Measurements from ENCODE around the gene NAA50. TPM values are rescaled to one million over a fixed set of nuclear protein-coding genes. Genes with fewer than 3 reads are reported as not detected.

NAA50 gene
- polyA plus RNA-seq, 3 donors = 32.2 to 105 (median 80.0) TPM

DNA sequence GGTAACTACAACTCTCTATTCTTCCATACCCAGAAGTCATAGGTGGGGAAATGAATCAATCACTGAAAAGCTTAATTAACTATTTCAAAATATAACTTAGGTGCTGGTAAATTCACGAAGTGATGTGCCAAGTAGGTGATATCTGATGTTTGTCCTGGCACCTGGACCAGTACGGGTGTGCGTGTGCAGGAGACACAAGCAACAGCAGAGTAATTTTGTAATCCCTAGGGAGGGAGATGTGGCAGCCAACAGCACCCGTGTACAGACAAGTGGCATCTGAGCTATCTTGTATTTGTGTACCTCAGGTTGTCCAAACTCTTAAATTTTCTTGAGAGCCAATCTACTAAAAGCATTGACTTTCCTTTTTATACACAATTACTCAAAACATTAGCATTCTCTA, 72.5 kb downstream of the NAA50 start:
- Mint-ChIP-seq H3K27ac (no peak overlapping the region), H3K4me1 (peaks cover 23% of the 10 kb centered on the region), H3K27me3 (ENCODE audit: low read depth in 3 of 3) (no peaks in the 10 kb centered on the region), H3K9me3 (peaks cover 9 to 13% (median 11%) of the 10 kb centered on the region in 7 donors), H3K4me3 (no peak overlapping the region), H3K36me3 (peaks cover 56 to 70% of the 10 kb centered on the region in 2 donors)
- H3K4me3 ChIP-seq (replicated peaks in 1 of 3; ENCODE audit: low read depth in 2 of 3, low read length in 3 of 3) = no peak overlapping the region
- H4K20me1 ChIP-seq (ENCODE audit: insufficient read depth, low read length) = no peaks in the 10 kb centered on the region
- H3K9me3 ChIP-seq (replicated peaks in 1 of 2; ENCODE audit: control insufficient read depth in 1 of 2, insufficient read depth in 1 of 2, low read length in 2 of 2) = peaks cover 0 to 5% of the 10 kb centered on the region in 2 donors
- DNase-seq = no peak
- TF ChIP-seq CTCF (IDR thresholded peaks at IDR 0.05) = no peak
- H3K4me2 ChIP-seq (replicated peaks; ENCODE audit: extremely low read depth, low read length, poor library complexity, severe bottlenecking) = no peak overlapping the region
- H2AFZ ChIP-seq (ENCODE audit: insufficient read depth, low read depth, low read length, poor library complexity, severe bottlenecking) = no peak overlapping the region
- no peaks in the 10 kb centered on the region for H3K79me2 ChIP-seq (ENCODE audit: insufficient read depth, low read length)
- no peak overlapping the region for H3K27ac ChIP-seq (ENCODE audit: low read depth in 1 of 2, low read length in 2 of 2)
- WGBS (ENCODE audit: insufficient coverage) = no CpG with 5 or more reads among the region's 4 CpGs
- intact Hi-C loops (cut with micrococcal nuclease) = no loop called here
- peaks cover 30 to 60% of the 10 kb centered on the region in 2 donors for H3K36me3 ChIP-seq (replicated peaks in 1 of 2; ENCODE audit: control insufficient read depth in 1 of 2, insufficient read depth in 2 of 2, low read length in 2 of 2)
- no peak overlapping the region for H3K9ac ChIP-seq (ENCODE audit: insufficient read depth, low read length, poor library complexity, severe bottlenecking)
- no peaks in the 10 kb centered on the region for H3K27me3 ChIP-seq (ENCODE audit: control insufficient read depth in 2 of 2, insufficient read depth in 2 of 2, low read length in 2 of 2)
- H3K4me1 ChIP-seq (ENCODE audit: control insufficient read depth in 1 of 2, insufficient read depth in 2 of 2, low read length in 2 of 2) = peaks cover 0 to 6% of the 10 kb centered on the region in 2 donors

GRCh38 chr3:113668015-113668414, 78.0 kb downstream of the NAA50 start:
- Mint-ChIP-seq H3K4me1 (peaks cover 20% of the 10 kb centered on the region), H3K27ac (peak overlapping the region in 1 of 7 donors; percentile 85), H3K4me3 (no peak overlapping the region), H3K27me3 (ENCODE audit: low read depth in 3 of 3) (peaks cover 0 to 1% (median 0%) of the 10 kb centered on the region in 3 donors), H3K36me3 (peaks cover 55 to 68% of the 10 kb centered on the region in 2 donors), H3K9me3 (no peaks in the 10 kb centered on the region)
- no peak overlapping the region for H3K27ac ChIP-seq (ENCODE audit: low read depth in 1 of 2, low read length in 2 of 2)
- no peaks in the 10 kb centered on the region for H3K9me3 ChIP-seq (replicated peaks in 1 of 2; ENCODE audit: control insufficient read depth in 1 of 2, insufficient read depth in 1 of 2, low read length in 2 of 2)
- no peaks in the 10 kb centered on the region for H3K27me3 ChIP-seq (ENCODE audit: control insufficient read depth in 2 of 2, insufficient read depth in 2 of 2, low read length in 2 of 2)
- H4K20me1 ChIP-seq (ENCODE audit: insufficient read depth, low read length) = no peaks in the 10 kb centered on the region
- peaks cover 31 to 40% of the 10 kb centered on the region in 2 donors for H3K36me3 ChIP-seq (replicated peaks in 1 of 2; ENCODE audit: control insufficient read depth in 1 of 2, insufficient read depth in 2 of 2, low read length in 2 of 2)
- H3K4me3 ChIP-seq (replicated peaks in 1 of 3; ENCODE audit: low read depth in 2 of 3, low read length in 3 of 3) = no peak overlapping the region
- intact Hi-C loops (cut with micrococcal nuclease) = no loop called here
- H3K4me2 ChIP-seq (replicated peaks; ENCODE audit: extremely low read depth, low read length, poor library complexity, severe bottlenecking) = no peak overlapping the region
- H3K4me1 ChIP-seq (ENCODE audit: control insufficient read depth in 1 of 2, insufficient read depth in 2 of 2, low read length in 2 of 2) = peaks cover 7% of the 10 kb centered on the region in 2 donors
- H3K9ac ChIP-seq (ENCODE audit: insufficient read depth, low read length, poor library complexity, severe bottlenecking) = no peak overlapping the region
- DNase-seq = no peak
- WGBS (ENCODE audit: insufficient coverage) = 29% methylated on average over 3 of the region's 4 CpGs
- TF ChIP-seq CTCF (IDR thresholded peaks at IDR 0.05) = no peak
- no peak overlapping the region for H2AFZ ChIP-seq (ENCODE audit: insufficient read depth, low read depth, low read length, poor library complexity, severe bottlenecking)
- H3K79me2 ChIP-seq (ENCODE audit: insufficient read depth, low read length) = no peaks in the 10 kb centered on the region

Other genes starting within 250 kb of the NAA50 start
- gene SPICE1, start 231.1 kb downstream of the NAA50 start, polyA plus RNA-seq = 1 to 10 TPM; 2.3 to 3.7 (median 3.1) TPM
- gene SIDT1, start 213.7 kb downstream of the NAA50 start, polyA plus RNA-seq = 1 to 10 TPM; 3.2 to 7.1 (median 4.0) TPM
- 1 to 10 TPM; 1.6 to 4.5 (median 3.3) TPM for gene USF3, start 49.6 kb downstream of the NAA50 start, polyA plus RNA-seq
- gene ATP6V1A, start 786 bp upstream of the NAA50 start, polyA plus RNA-seq = 100 to 1,000 TPM in 2 of 3 donors, 10 to 100 TPM in 1; 35.1 to 295 (median 254) TPM
- under 1 TPM; 0.13 to 0.29 (median 0.27) TPM for gene GRAMD1C, start 92.5 kb upstream of the NAA50 start, polyA plus RNA-seq
- gene ZDHHC23, start 201.8 kb upstream of the NAA50 start, polyA plus RNA-seq = under 1 TPM; 0.05 to 0.87 (median 0.28) TPM

All from CD14-positive monocyte (primary cell).